DND-41 (cell line): ENCODE results near the gene NMBR.

Experiments
- ATAC-seq: fragments of 200-7000 bp; cut with Tn5 transposase; 3 replicates; pipeline ENCODE4 v1.9.1; 2021; ENCODE audit warnings: low read depth; ENCODE audit not compliant: insufficient read depth
- DNase-seq: peaks from one replicate; pipeline ENCODE4 v3.0.0-alpha.2; 2020
- H2AFZ ChIP-seq: 2 replicates; pipeline ENCODE4 v1.6.0; 2012; ENCODE audit warnings: low read depth, low read length
- H3K27ac ChIP-seq: 2 replicates; pipeline ENCODE4 v1.5.1; 2012; ENCODE audit warnings: low read length, inconsistent platforms
- H3K27me3 ChIP-seq: fragments of 200-600 bp; sonication (generic); 2 replicates; pipeline ENCODE4 v1.6.0; 2012; ENCODE audit warnings: low read length, mild to moderate bottlenecking, inconsistent platforms; ENCODE audit not compliant: insufficient read depth, poor library complexity
- H3K36me3 ChIP-seq: 2 replicates; pipeline ENCODE4 v1.5.1; 2012; ENCODE audit warnings: low read length, inconsistent platforms; ENCODE audit not compliant: insufficient read depth
- H3K4me1 ChIP-seq: 2 replicates; pipeline ENCODE4 v1.5.1; 2012; ENCODE audit warnings: mild to moderate bottlenecking, low read length; ENCODE audit not compliant: insufficient read depth
- H3K4me2 ChIP-seq: 2 replicates; pipeline ENCODE4 v1.6.0; 2012; ENCODE audit warnings: mild to moderate bottlenecking, moderate library complexity, low read length, inconsistent platforms; ENCODE audit not compliant: insufficient read depth
- H3K4me3 ChIP-seq, 2 experiments: fragments of 200-600 bp in 1 of 2; shearing (Covaris generic) in 1 of 2; 2 replicates each; pipeline ENCODE4 v1.5.1; 2012 to 2016; ENCODE audit warnings: inconsistent platforms in 2 of 2, low read length in 2 of 2, mild to moderate bottlenecking in 2 of 2, low read depth in 1 of 2, moderate library complexity in 1 of 2
- H3K79me2 ChIP-seq: 2 replicates; pipeline ENCODE4 v1.6.0; 2012; ENCODE audit warnings: low read length, inconsistent platforms; ENCODE audit not compliant: insufficient read depth
- H3K9ac ChIP-seq: 2 replicates; pipeline ENCODE4 v1.6.0; 2012; ENCODE audit warnings: low read depth, mild to moderate bottlenecking, inconsistent platforms, low read length, moderate library complexity
- H3K9me3 ChIP-seq: 2 replicates; pipeline ENCODE4 v1.5.1; 2012; ENCODE audit warnings: low read length, moderate library complexity, mild to moderate bottlenecking, inconsistent platforms; ENCODE audit not compliant: insufficient read depth, severe bottlenecking
- H4K20me1 ChIP-seq: 2 replicates; pipeline ENCODE4 v1.6.0; 2012; ENCODE audit warnings: low read length; ENCODE audit not compliant: insufficient read depth
- EZH2 ChIP-seq: IDR thresholded peaks from 3 replicates; pipeline ENCODE4 v1.6.1; 2012; ENCODE audit warnings: borderline replicate concordance, low read depth, mild to moderate bottlenecking, moderate library complexity, low read length, inconsistent platforms; ENCODE audit not compliant: severe bottlenecking
- TF ChIP-seq, protein P1 (sequence below): IDR thresholded peaks from 2 replicates; pipeline ENCODE4 v1.5.1; 2012; ENCODE audit warnings: borderline replicate concordance, low read length, moderate library complexity, mild to moderate bottlenecking; ENCODE audit not compliant: poor library complexity, severe bottlenecking; ENCODE audit errors: extremely low read depth

NMBR gene

GRCh38 chr6:142088858-142089216, 58.1 kb downstream of the NMBR start:
- ATAC-seq (no peak), DNase-seq (no peak)
- no peaks in the 10 kb centered on the region for H3K79me2 ChIP-seq

DNA sequence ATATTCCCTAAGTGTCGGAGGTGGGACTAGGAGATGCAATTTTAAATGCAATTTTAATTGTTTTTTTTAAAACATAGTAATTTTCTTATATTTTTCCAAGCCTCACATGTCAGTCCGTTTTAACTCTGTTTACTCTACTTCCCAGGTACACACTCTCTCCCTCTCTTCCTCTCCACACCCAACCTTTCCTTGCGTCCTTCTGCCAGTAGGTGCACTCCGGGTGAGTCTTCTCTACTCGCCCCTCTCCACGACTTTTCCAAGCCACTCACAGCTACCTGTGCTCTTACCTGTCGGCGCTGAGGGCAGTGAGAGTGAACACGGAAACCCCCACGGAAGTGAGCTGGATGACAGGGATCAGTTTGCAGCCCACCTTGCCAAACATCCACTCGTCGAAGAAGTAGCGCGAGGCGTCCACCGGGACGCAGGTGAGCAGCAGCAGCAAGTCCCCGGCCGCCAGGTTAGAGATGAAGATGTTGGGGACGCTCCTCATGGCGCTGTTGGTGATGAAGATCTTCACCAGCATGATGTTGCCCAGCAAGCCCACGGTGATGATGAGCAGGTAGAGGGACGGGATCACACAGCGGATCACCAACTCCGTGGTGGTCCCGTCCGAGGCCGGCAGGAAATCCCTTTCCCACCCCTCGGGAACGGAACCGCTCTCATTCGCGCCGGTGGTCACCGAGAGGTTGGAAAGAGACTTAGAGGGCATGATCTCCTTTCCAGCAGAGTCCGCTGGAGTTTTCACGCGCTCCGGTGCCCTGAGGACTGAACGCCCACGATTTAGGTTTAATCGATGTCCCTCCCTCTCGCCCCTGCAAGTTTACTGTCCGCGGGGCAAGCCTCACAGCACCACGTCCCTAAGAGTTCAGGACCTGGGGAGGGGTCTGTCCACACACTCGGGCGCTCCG, 58.7 kb downstream of the NMBR start:
- H3K79me2 ChIP-seq, result no peaks in the 10 kb centered on the region
- H3K27ac ChIP-seq, result no peak overlapping the region
- H4K20me1 ChIP-seq, result no peaks in the 10 kb centered on the region
- no peaks in the 10 kb centered on the region for H3K4me1 ChIP-seq
- H2AFZ ChIP-seq, result no peak overlapping the region
- no peak overlapping the region for H3K4me3 ChIP-seq
- ATAC-seq, result no peak
- H3K9me3 ChIP-seq, result no peaks in the 10 kb centered on the region
- no peaks in the 10 kb centered on the region for H3K36me3 ChIP-seq
- no peak overlapping the region for H3K4me2 ChIP-seq
- DNase-seq, result no peak
- H3K9ac ChIP-seq, result no peak overlapping the region
- H3K27me3 ChIP-seq, result no peaks in the 10 kb centered on the region
- TF ChIP-seq, protein P1, sequence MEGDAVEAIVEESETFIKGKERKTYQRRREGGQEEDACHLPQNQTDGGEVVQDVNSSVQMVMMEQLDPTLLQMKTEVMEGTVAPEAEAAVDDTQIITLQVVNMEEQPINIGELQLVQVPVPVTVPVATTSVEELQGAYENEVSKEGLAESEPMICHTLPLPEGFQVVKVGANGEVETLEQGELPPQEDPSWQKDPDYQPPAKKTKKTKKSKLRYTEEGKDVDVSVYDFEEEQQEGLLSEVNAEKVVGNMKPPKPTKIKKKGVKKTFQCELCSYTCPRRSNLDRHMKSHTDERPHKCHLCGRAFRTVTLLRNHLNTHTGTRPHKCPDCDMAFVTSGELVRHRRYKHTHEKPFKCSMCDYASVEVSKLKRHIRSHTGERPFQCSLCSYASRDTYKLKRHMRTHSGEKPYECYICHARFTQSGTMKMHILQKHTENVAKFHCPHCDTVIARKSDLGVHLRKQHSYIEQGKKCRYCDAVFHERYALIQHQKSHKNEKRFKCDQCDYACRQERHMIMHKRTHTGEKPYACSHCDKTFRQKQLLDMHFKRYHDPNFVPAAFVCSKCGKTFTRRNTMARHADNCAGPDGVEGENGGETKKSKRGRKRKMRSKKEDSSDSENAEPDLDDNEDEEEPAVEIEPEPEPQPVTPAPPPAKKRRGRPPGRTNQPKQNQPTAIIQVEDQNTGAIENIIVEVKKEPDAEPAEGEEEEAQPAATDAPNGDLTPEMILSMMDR, result no peak
- TF ChIP-seq EZH2, result no peak

More at GRCh38 chr6:142088858-142089216, 58.1 kb downstream of the NMBR start:
- no peak overlapping the region for H3K4me3 ChIP-seq
- no peak overlapping the region for H3K9ac ChIP-seq
- no peaks in the 10 kb centered on the region for H3K27me3 ChIP-seq
- H3K4me1 ChIP-seq, result no peaks in the 10 kb centered on the region
- no peak overlapping the region for H2AFZ ChIP-seq
- TF ChIP-seq, protein P1, result no peak
- no peak for TF ChIP-seq EZH2
- no peaks in the 10 kb centered on the region for H4K20me1 ChIP-seq
- H3K36me3 ChIP-seq, result no peaks in the 10 kb centered on the region
- H3K4me2 ChIP-seq, result no peak overlapping the region
- H3K9me3 ChIP-seq, result no peaks in the 10 kb centered on the region
- H3K27ac ChIP-seq, result no peak overlapping the region

DNA sequence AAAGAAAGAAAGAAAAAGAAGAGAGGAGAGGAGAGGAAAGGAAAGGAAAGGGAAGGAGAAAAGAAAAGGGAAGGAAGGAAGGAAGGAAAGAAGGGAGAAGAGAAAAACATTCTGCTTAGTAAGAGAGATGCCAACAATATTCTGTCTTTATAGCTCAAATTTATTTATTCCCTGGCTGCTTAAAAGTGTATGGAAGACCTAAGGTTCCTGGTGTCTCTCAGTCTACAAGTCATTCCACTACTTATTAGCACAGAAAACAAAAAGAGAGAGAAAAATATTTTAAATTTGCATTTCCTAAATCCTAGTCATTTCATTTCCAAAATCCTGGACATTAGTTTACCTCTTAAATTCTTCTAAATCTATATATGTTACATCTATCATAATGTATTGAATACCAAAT, 67.8 kb downstream of the NMBR start:
- no peak overlapping the region for H3K9ac ChIP-seq
- no peak overlapping the region for H3K27ac ChIP-seq
- H3K9me3 ChIP-seq, result no peaks in the 10 kb centered on the region
- no peaks in the 10 kb centered on the region for H3K79me2 ChIP-seq
- no peak for DNase-seq
- TF ChIP-seq EZH2, result no peak
- TF ChIP-seq, protein P1, result no peak
- H3K27me3 ChIP-seq, result no peaks in the 10 kb centered on the region
- H3K4me3 ChIP-seq, result no peak overlapping the region
- H3K4me1 ChIP-seq, result peaks cover 6% of the 10 kb centered on the region
- H2AFZ ChIP-seq, result no peak overlapping the region
- no peak overlapping the region for H3K4me2 ChIP-seq
- no peak for ATAC-seq
- H4K20me1 ChIP-seq, result no peaks in the 10 kb centered on the region
- no peaks in the 10 kb centered on the region for H3K36me3 ChIP-seq
